ENCODE results near the gene BMPER.

DNA sequence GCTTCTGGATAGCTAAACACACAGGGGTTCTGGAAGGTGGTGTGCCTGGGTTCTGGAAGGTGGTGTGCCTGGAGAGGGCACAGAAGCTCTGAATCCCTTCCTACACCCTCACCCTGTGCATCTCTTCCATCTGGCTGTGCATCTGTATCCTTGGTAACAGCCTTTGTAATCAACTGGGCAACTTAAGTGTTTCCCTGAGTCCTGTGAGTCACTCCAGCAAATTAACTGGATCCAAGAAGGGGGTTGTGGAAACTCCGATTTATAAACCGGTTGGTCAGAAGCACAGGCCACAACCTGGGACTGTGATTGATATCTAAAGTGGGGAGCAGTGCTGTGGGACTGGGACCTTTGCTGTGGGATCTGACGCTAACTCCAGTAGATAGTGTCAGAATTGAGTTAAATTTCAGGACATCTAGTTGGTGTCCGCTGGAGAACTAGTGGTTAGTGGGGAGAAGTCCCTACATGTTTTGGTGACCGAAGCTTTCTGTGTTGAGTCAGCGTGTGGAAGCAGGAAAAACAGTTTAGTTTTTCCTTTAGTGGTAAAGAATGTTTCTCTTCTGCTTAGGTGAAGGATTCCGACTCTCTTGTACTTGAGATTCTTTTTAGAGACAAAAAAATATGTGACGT, 228.1 kb downstream of the BMPER start:
- no peak for TF ChIP-seq CTCF (IDR thresholded peaks at IDR 0.05)
- TF ChIP-seq POLR2A (IDR thresholded peaks at IDR 0.05) = no peak

Data from vagina (tissue), 2 donors.